ENCODE results near the gene P3R3URF.
"Not testable (repeated sequence)": the region's sequence is repeated elsewhere in the genome, so short reads cannot be mapped to it uniquely, and the experiment has no call there.

P3R3URF gene

GRCh38 chr1:46176211-46176865 lies at the start of gene P3R3URF:
P3R3URF (minus strand) TSS chr1:46176488; CDS start chr1:46176471, 17 bp downstream.
- DNase-seq = no peak

DNA sequence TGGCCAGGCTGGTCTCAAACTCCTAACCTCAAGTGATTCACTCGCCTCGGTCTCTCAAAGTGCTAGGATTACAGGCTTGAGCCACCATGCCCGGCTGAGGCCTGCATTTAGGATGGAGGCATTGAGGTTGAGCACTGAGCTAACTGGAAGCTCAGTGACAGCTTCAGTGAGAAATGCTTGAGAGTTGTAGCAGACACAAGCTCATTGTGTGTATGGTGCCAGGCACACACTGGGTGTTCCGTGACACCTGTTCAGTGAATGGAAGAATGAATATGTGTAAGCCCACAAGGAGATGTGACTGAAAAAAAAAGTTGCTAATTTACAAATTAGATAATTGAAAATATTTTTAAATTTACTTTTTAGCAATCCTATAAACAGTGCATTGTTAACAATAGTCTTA lies 48.7 kb upstream of the P3R3URF start:
- no peak for DNase-seq

DNA sequence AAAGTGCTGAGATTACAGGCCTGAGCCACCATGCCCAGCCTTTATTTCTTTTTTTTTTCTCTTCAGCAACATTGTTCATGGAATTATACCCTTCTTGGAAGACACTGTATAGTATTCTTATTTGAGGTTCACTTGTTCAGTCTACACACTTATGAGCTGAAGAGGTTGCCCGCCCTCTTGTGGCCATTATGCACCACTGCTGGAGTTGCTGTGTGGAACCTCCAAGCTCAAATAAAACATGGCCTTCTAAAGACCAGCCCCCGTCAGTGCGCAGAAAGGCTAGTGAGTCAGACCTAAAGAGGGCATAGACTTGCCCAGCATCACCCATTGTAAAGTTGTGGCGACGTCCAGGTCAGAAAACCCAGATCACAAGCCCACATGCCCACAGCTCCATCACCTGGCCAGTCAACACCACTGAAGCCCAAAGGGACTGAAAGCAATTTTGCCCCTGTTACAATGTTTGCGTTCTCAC lies 47.2 kb upstream of the P3R3URF start:
- DNase-seq = peak; percentile 31

GRCh38 chr1:46223055-46223454 lies 46.8 kb upstream of the P3R3URF start:
- DNase-seq = not testable (repeated sequence)

- DNase-seq = no peak
These were observed 45.5 kb upstream of the P3R3URF start for GRCh38 chr1:46221749-46222148.

DNA sequence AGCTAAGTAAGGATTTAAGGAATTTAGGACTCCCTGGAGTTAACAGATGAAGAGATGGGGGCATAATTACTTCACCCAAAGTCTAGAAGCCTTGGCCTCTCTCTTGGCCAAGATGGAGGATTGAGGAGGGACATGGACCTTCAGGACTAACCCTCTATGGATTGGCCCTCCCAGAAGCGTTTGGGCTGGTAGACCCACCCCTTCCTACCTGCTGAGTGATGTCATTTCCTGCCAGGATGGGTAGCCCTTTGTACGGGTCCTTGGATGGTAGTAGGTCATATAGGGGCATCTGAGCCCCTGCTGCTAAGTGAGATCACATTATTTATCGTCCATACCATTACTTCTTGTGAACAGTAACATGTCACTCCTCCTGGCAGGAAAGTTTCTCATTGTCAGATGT lies 44.5 kb upstream of the P3R3URF start:
- DNase-seq = no peak

- no peak for DNase-seq
These were observed 43.5 kb upstream of the P3R3URF start for GRCh38 chr1:46219551-46220520.

GRCh38 chr1:46218443-46218842 lies 42.2 kb upstream of the P3R3URF start:
- no peak for DNase-seq

GRCh38 chr1:46215504-46215903 lies 39.2 kb upstream of the P3R3URF start:
- DNase-seq = no peak

GRCh38 chr1:46211051-46211450 lies 34.8 kb upstream of the P3R3URF start:
- no peak for DNase-seq

DNA sequence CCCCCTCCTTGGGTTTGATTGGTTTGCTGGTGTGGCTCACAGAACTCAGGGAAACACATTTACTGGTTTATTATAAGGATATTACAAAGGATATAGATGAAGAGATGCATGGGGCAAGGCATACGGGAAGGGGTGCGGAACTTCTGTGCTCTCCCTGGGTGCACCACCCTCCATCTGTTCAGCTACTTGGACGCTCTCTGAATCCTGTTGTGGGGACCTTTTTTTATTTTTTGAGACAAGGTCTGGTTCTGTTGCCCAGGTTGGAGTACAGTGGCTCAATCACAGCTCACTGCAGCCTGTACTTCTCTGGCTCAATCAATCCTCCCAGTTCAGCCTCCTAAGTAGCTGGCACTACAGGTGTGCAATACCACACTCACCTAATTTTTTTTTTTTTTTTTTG lies 34.3 kb upstream of the P3R3URF start:
- no peak for DNase-seq

DNA sequence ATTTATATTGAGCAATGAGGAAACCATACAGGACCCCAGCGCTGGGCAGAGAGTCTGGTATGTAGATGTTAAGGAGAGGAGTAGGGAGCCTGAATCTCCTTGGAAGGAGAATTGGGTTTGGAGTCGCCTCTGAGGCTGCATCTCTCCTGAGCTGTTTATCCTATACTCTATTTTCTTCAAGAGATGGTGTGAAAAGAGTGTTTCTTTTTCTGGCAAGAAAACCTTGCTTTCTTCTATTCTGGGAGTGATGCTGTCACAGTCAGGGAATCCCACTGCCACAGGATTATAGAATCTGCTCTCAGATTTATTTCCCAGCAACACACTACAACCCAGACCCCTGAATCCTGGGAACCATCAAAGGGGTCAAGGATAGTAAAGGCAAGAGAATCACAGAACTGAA lies 30.1 kb upstream of the P3R3URF start:
- no peak for DNase-seq

GRCh38 chr1:46205791-46206190 lies 29.5 kb upstream of the P3R3URF start:
- DNase-seq = no peak

- no peak for DNase-seq
These were observed 28.9 kb upstream of the P3R3URF start for GRCh38 chr1:46205141-46205540.

GRCh38 chr1:46204406-46204742 lies 28.1 kb upstream of the P3R3URF start:
- DNase-seq = no peak

DNA sequence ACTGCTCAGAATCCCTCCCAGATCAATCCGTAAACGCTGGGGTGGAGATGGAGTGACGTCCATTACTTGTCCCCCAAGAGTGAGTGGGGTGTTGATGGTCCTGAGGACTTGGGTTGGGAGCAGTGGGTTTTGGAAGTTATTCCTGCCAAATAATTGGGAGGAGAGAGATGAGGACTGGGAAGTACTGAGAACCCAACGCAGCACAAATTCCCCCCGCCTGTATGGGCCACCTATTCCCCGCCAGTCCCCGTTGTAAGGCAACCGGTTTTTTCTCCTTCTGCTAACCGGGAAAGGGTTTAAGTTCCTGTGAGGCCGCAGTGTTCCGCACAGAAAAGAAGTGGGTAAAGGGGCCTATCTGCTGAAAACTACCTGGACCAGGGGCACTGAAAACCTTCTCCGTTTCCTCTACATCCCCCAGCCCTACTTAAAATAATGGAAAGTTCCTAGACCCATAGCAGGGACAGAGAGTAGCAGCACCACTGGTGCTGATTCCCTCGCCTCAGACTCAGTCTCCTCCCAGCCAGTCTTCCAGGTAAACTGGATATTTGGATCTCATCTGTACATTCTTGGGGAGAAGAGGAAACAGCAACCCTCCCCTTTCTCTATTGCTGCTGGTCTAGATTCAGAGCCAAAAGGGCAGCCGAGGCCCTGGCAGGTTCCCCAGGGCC lies 27.6 kb upstream of the P3R3URF start:
- no peak for DNase-seq

GRCh38 chr1:46199233-46199749 lies 23.0 kb upstream of the P3R3URF start:
- no peak for DNase-seq

- no peak for DNase-seq
These were observed 21.9 kb upstream of the P3R3URF start, which contains the start of gene POMGNT1 for GRCh38 chr1:46197964-46198811. POMGNT1 (minus strand) TSS chr1:46198434; CDS start chr1:46197821, 613 bp downstream.

GRCh38 chr1:46197560-46197963 lies 21.3 kb upstream of the P3R3URF start:
- DNase-seq = no peak

DNA sequence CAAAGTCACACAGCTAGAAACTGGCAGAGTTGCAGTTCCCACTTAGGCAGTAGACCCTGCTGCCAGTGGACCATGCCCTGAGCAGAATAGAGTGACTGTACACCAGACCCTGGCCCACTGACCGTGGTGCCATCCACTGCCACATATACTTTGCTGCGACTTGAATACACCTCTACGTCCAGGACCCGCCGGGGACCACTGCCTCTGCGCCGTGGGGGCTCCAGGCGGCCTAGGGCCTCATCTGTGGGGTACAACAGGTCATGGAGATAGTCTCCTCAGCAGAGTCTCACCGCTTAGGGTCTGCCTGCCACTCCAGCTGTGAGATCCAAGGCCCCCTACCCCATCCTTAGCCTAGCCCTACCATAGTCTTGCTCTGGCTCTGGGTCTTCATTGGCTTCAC lies 20.3 kb upstream of the P3R3URF start:
- DNase-seq = no peak

- DNase-seq = no peak
These were observed 18.4 kb upstream of the P3R3URF start for GRCh38 chr1:46194641-46195193.

All from NCI-H1092 treated with DMSO at 0.1 percent for 48 hours (cell line).